ENCODE measurements around the gene PRDM2.
"Not testable (repeated sequence)": the region's sequence is repeated elsewhere in the genome, so short reads cannot be mapped to it uniquely, and the experiment has no call there.

Gene PRDM2

DNA sequence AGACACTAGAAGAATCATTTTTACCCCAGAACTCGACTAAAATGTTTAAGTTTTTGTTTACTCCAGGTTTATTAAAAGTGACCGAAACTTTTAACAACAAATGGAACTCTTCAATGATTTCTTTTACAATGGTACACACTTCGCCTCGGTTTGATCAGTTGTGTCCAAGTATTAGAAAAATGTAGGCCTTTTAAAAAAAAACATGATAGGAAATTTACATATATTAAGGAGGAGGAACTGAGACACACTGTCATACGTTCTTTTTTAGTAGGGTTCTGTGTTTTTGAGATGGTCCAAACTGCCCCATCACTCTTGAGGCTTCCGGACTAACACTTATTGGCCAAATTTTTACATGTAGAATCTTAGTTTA is 1.3 kb downstream of the PRDM2 start:
- DNase-seq, result no peak

DNA sequence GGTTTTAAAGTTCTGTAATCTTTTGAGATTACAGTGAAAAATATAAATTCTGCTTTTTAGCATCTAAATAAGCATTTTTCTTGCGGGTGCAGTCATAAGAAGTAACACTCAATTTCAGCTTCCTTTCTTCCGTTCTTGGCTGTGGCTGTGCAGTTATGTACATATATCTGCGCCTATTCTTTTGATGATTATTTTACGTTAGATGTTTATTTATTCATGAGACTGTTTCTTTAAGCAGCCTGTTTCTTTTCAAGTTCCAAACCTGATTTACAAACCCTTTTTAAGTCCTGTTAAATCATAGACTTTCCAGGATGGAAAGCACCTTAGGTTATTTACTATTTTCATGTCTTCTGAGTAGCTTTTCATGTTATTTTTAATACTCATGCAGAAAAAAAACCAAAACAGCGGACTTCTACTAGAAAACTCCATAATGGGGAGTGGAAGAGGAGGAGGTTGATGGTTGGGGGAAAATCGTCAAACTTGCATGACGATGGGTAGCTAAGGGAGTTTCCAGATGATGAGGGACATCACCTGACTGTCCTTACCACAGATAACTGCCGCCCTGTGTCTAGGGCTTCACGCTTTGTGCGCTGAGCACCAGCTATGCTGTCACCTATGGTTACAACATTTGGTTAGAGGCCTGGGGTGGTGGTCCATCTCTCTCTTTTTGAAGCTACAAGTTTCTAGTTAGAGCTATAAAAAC is 2.6 kb downstream of the PRDM2 start:
- DNase-seq, result no peak

DNA sequence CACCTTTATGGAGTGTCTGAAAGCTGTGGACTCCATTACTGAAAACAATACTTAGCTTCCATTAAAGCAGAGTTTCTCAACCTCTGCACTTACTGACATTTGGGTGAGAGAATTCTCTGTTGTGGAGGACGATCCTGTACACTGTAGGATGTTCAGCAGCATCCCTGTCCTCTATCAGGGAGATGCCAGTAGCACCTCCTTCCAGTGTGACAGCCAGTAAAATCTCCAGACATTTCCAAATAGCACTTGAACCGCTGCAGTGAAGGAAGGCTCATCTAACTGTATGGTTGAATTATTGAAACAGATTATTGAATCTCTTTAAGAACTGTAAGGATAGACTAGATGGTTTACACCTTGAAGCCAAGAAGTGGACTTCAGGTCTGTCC is 3.1 kb downstream of the PRDM2 start:
- DNase-seq, result no peak

DNA sequence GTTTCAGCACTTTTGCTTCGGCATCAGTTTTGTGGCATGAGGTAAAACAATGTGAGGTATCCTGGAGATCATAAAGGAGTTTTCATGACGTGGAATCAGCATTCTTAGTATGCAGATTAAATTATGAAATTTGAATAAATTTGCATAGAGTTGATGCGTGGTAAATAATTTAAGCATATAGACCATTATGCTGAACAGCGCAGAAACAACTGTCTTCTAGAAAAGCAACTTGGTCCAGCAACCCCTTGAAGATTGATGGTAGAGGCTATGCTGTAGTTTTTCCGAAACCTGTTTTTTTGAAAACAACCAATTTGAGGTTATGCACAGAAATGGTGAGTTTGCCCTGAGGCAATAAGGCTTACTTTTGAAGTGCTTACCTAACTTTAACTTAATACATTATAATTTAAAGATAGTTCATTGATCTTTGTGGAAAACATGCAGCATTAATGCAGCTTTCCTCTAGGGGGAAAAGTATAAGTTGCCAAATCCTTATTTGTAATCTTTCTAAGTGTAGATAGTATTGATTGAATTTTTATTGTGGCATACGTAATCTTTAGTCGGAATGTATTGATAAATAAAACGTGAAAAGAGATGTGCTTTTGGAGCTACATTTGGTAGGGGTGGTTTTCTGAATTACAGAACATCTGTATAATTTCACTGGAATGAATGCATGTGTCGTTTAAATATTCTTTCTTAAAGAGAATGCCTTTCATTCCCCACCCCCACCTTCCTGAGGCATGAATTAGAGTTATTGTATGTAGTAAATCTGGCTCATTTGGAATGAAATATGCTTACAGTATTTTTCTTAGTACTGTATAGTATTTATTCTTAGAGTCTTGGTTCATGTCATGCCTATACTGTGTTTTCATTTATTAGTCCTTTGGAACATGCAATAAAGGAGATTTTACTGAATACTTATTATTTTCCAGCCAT is 3.8 kb downstream of the PRDM2 start:
- peak in 1 of 2 experiments; percentile 10 for DNase-seq

DNA sequence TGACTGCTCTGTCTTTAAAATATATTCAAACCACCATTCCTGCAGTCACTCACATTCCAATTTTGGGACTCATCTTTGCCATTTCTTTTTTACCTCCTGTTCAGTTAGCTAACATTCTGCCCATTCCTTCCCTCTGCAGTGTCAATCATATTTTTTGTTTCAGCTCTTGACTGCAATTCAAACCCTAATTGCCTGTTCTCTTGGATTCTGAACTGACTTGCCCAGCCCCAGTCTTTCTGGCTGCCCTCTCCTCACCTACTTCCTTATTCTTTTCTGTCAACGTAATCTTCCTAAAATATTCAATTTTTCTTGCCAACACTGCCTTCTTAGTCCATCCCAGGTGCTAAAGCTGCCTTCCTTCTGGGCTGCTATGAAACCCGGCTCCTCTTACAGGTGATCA is 6.1 kb downstream of the PRDM2 start:
- peak; percentile 23 to 32 for DNase-seq

DNA sequence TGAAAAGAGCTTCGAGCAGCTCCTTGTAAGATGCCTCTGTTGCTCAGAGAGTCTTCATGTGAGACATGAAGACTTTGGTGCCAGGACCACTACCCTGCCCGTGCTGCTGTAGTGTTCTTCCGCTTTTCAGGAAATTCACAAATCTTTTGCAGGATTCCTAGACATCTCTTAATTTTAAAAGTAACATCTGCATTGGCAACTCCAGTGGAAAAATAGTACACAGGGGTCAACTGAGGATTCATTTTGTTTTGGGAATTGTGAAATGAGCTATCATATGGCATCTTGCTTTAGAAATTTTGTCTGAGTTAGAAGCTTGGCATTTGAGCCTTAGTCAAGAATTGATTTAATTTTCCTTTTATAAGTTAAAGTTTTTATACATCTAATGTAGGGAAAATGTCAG is 7.2 kb downstream of the PRDM2 start:
- no peak for DNase-seq

DNA sequence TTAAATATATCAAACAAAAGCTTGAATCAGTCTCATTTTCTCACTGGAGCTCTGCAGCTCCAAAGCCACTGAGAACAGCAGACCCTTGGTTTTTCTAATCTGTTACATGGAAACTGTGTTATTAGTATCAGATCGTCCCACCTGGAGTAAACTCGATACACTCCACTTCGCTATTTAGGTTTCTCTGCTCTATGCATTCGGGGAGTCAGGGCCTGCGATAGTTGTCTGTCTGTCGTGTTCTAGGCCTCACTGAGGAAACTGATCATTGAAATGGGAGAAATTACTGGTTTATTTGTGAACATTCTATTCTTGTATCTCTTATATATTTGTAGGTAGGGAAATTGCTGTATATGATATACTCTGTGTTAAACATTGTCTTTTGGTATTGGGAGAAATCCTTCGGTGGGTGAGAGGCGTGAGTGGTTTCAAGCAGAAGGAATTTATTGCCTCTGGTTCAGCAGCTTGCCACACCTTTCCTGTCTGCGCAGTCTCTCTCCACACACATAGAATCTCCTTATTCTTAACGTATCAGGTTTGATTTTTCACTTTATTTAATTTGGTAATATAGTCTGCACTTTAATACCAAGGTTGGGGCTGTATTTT is 8.5 kb downstream of the PRDM2 start:
- DNase-seq, result no peak

DNA sequence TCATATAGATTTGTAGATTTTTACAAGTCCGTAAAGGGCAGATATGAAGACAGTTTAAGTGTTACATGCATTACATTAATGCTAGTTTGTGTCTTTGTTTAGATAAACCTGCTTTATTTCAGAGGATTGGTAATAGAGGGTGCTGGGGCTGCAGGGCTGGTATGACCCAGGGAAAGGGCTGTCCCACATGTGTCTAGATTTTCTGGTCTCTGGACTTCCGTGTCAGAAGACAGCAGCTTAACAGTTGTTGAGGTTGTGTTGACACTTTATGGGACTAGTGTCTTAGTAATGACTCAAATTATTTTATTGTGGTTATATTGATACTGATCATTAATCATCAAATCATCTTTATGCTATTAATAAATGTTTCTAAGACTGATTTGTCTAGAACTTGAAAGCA is 10.1 kb downstream of the PRDM2 start:
- no peak for DNase-seq

DNA sequence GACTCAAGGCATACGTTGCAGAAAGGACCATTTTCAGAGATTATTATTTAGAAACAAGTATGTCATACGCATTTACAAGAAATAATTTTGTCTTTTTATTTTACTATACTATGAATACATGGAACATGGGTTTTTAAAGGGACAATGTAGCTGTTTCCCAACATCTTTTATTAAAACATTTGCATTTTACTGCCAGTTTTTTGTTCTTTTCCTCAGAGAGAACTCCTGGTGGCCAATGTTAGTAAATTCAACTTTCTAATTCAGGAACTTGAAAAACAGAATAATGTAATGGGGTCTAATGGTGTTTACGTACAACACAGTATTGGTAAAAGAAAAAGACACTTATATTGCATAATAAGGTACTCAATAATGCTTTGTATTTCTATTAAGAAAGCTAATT is 14.9 kb downstream of the PRDM2 start:
- peak; percentile 27 to 37 for DNase-seq

DNA sequence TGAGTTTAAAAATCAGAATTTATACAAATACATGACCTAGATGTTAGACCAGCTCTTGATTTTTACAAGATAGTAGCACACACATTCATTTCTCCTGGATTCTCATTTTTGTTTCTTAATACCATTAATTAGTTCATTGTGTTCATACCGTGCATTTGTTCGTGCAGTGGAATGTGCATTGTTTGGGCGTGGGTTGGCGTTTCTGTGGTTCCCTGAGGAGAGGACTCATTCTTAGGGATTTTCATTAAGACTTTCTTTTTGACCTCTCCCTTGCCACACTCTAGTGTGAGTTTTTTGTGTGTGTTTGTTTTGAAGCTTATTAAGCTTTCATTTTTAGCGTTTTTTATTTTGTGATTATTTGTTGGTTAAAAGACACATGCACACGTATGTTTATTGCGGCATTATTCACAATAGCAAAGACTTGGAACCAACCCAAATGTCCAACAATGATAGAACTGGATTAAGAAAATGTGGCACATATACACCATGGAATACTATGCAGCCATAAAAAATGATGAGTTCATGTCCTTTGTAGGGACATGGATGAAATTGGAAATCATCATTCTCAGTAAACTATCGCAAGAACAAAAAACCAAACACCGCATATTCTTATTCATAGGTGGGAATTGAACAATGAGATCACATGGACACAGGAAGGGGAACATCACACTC is 15.8 kb downstream of the PRDM2 start:
- DNase-seq, result not testable (repeated sequence)

DNA sequence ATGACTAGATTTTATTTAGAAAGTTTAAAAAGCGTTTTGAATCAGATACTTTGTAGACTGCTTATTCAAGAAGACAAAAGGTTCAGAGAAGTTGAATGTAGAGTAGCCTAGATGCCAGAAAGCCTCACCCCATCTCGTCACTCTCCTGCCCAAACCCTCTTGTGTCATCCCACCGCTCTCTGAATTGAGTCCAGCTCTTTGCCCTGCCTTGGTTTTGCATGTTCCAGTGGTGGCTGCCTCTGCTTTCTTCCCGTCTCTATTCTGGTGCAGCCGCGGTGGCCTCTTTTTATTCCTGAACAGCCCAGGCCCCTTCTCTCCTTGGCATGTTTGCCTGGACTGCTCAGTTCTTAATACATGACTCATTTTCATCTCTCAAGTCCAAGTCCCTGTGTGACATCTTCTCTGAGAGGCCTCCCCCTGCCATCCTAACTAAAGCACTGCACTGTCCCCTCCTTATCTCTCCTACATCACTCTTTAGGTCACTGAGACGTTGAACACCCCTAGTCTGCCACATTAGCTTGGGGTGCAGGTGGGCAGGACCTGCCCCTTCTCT is 22.9 kb downstream of the PRDM2 start:
- DNase-seq, result no peak

DNA sequence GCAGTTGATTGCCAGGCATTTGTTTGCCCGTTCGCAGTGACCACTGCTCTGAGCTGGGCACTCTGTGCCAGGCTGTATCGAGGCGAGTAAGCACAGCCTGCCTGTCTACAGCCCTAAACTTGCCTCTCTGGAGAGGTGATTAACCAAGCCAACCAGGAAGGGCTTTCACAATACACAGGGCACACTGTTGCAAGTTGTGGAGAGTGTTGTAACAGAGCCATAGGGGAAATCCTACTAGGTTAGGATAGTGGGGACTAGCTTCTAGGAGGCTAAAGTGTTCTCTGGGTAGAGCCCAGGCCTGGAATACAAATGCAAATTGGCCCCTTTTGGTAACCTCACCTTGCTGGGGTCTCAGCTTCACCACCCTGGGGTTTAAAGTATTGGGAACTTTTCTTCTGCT is 23.8 kb downstream of the PRDM2 start:
- DNase-seq, result peak; percentile 72 to 76

DNA sequence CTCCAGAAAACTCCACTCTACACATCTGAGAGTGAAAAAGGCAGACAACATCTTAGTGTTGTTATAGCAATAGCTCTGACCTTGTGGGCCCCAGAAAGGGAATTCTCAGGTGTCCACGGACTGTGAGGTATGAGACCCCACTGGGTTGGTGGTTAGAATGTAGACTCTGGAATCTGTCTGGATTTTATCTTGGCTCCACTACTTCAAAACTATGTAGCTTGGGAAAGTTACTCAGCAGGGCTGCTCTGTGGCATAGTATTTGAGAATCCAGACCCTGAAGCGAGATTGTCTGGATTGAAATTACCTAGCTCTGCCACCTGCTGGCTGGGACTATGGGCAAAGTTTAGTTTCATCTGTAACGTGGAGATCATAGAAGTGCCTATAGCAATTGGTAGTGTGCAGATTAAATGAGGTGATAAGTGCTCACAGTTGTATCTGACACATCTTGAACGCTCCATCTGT is 25.8 kb downstream of the PRDM2 start:
- DNase-seq, result peak; percentile 65 to 75

DNA sequence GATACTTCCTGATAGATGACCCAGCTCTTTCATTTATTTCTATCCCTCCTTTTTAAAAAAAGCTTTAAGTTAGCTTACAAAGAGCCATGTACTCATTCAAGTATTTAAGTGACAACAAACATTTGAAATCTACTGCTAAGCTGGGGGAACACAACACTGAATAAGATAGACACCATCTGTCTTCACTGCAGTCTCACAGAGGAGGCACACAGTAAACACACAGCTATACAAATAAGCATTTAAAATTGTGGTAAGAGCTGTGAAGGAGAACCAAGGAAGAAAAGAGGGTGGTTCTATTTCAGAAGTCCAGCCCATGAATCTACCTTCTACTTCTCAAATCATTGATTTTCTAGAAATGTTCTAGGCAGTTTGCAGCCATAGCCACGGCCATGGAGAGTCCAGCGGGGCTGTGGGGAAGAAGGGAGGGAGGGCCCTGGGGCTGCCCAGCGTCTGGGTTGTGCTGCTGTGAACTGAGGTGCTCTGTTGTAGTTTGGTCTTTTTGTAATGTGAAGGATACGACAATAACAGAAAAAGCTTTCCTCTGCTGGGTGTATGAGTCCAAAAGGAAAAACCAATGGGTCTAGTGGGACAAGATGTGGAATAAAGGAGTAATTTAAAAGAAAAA is 28.2 kb downstream of the PRDM2 start:
- DNase-seq, result no peak

DNA sequence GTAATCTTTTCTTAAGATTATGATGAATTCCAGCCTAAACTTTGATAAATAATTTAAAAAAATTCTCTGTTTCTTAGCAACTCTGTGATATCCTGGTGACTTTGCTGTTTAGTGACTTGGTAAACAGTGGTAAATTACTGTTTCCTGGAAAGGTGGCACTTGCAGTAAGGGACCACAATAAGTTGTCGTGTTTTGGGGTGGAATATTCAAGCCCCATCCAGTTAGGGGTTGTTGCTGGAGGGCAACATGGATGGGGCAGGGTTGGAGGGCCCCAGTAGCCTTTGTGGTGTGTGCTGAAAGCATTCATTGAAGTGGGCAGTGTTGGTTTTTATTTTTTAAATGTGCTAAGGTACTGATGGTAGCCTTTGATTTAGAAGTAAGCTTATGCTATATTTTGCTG is 30.3 kb downstream of the PRDM2 start:
- DNase-seq, result no peak

DNA sequence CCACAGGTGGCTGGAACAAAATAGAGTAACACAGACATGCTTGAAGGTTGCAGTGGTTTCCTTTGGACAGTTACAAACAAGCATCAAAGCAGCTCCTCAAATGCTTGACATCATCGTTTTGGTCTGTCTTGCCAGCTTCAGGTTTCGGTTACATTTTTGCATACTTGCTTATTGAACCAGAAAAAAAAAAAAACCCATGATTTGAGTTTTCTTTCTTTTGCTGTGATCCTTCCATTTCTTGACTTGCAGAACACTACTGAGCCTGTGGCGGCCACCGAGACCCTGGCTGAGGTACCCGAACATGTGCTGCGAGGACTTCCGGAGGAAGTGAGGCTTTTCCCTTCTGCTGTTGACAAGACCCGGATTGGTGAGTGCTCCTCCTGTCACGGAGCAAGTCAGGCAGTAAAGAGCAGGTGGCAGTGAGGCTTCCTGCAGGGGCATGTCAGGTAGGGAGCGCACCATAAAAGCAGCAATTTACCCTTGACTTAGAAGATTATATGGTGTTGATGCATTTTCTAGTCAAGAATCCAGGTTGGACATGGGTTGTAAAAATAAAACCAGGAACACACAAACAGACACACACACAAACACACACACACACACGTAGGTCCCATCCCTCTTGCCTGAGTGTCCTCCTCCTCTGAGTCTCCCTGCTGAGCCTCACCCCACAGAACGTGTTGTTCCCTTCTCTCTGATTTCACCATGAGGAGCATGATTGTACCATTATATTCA is 30.9 kb downstream of the PRDM2 start:
- peak; percentile 91 to 92 for DNase-seq

DNA sequence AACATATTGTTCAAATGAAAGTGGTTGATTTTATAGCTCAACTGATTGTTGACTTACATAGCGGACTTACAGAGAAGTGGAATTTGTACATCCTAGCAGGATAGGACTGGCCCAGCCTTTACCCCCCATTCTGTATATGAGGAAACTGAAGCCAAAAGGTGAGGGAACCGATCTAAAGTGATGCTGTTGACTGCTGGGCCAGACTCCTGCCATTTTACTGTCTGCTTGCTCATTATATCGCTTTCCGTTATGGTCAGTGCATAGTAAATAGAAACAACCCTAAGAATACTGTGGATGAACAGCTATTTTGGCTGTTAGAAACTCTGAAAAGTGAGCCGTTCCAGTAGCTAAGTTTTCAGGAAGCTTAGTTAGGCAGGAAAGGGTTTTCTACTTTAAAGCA is 31.9 kb downstream of the PRDM2 start:
- DNase-seq, result no peak

DNA sequence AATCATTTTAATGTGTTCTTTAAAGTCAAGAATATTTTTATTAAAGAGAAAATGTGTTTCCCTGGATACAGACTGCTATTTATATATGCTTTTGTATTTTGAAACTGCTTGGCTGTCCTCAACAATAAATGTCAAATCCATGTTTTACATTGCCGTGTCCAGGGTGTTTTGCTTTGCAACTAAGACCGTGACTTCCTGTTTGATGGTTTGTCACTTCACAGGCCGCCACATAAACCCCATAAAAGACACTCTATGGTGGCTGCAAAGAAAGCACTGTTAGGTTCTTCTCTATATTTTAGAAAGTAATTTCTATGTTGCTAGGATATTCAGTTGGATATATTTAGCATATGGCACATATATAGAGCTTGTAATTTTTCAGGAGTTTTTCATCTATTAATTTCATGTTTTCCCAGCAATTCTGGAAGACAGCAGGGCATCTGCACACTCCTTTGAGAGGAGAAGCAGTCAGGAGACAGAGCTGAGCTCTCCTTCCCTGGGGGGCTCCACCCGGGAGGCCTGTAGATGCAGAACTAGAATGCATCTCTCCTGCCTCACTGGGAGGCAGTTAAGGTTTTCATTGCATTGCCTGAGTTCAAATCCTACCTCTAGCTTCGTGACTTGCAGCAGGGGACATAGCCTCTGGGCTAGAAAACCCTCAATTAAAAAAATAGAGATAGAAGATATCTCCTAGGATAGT is 33.1 kb downstream of the PRDM2 start:
- peak; percentile 39 to 56 for DNase-seq

DNA sequence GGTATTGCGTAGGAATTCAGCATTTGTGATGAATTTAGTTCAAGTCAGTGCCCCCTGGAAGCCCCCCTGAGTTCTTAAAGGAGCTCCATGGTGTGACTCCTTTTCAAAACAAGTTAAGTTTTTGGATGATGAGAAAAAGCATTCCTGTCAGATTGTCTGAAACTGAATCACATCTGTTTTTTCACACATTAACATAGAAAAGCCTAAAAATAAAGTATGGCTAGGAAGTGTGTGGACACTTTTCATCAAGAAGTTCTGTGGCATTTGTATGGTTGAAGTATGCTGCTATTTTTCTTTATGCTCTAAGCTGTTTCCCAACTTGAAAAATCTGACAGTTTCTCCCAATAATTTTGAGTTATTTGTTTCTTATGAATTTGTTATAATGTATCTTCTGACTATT is 33.7 kb downstream of the PRDM2 start:
- DNase-seq, result no peak

DNA sequence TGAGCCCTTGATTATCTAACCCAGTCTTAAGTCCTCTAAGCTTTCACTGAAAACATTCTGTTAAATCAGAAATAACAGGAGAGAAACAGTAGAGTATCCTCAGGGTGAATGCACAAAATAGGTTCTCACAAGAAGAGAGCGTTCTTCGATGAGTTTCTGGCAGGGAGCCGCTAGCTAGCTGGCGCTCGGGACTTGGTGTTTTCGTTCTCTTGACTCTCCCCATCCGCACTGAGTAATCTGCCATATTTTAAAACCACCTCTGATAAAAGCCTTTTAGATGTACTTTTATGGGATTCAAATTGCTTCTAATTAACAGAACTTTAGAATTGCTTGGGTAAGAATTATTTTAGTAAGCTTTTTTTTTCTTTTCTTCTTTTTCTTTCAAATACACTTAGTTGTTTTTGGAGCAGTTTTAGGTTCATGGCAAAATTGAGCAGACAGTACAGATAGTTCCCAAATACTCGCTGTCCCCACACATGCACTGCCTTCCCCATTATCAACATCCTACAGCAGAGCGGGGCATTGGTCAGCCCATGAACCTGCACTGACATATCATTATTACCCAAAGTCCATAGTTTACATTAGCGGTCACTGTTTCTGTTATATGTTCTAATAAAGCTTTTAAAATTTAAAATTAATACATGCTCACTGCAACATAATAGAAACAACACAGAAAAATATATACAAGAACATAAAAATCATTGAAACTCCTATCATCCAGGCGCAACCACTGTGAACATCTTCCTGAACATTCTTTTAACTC is 35.4 kb downstream of the PRDM2 start:
- no peak for DNase-seq
